ENCODE measurements around the gene CDO1. TPM values are rescaled to one million over a fixed set of nuclear protein-coding genes. Genes with fewer than 3 reads are reported as not detected.

CDO1 gene
- total RNA-seq, 1 experiment from 2014 or later: 0.42 TPM

DNA sequence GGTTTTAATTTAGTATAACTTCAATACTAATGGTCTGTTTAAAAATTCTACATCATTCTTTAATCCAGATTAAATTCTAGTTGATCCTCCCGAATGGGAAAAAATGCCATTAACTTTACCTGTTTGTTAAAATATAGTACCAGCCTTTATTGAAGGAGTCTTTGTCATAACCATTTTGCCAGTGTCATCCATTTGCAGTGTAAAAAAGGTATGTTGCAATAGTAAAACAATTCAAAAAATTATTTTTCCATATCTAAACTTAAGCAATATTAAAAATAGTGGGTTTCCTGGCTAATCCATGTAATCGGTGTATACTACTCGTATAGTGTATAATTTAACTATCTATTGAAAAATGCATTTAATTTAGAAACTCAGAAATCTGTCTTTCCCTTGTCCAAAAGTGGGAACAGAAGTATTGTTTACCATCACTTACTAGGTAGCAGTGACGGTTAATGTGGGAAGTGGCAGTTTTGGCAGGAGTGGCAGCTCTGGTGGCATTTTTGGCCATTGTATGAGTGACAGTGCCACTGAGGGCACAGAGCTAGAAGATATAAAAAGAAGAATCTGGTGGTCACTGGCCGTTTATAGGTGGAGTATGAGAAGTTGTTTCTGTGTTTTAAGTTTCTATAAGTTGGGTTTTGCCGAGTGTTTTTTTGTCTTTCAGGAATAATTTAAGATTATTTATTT lies 27.1 kb upstream of the CDO1 start:
- H3K36me3 Mint-ChIP-seq (ENCODE audit: insufficient read depth, unreplicated experiment): peaks cover 13% of the 10 kb centered on the region
- ChIA-PET CTCF (interaction anchor here (0.7 to 1.3 kb wide), 5 partner anchors 11 to 424 kb away, joined by 3 to 5 read pairs (median 4); partner anchors contain the start of gene COMMD10), POLR2A (interaction anchor here (0.6 to 2.1 kb wide), 16 partner anchors 12 to 582 kb away, joined by 3 to 14 read pairs (median 4); partner anchors contain the start of genes FEM1C and TMED7)
- no peaks in the 10 kb centered on the region for H3K9me3 Mint-ChIP-seq (ENCODE audit: unreplicated experiment)
- no peaks in the 10 kb centered on the region for H3K27me3 Mint-ChIP-seq (ENCODE audit: insufficient read depth, unreplicated experiment)
- BruUV-seq (replicated peaks): no TSS peak
- H3K27ac Mint-ChIP-seq (ENCODE audit: low read depth, unreplicated experiment): peak overlapping the region; percentile 97
- H3K4me3 Mint-ChIP-seq (ENCODE audit: unreplicated experiment): peak overlapping the region; percentile 77
- DNase-seq (ENCODE audit: unreplicated experiment): no peak
- TF ChIP-seq, protein P1, sequence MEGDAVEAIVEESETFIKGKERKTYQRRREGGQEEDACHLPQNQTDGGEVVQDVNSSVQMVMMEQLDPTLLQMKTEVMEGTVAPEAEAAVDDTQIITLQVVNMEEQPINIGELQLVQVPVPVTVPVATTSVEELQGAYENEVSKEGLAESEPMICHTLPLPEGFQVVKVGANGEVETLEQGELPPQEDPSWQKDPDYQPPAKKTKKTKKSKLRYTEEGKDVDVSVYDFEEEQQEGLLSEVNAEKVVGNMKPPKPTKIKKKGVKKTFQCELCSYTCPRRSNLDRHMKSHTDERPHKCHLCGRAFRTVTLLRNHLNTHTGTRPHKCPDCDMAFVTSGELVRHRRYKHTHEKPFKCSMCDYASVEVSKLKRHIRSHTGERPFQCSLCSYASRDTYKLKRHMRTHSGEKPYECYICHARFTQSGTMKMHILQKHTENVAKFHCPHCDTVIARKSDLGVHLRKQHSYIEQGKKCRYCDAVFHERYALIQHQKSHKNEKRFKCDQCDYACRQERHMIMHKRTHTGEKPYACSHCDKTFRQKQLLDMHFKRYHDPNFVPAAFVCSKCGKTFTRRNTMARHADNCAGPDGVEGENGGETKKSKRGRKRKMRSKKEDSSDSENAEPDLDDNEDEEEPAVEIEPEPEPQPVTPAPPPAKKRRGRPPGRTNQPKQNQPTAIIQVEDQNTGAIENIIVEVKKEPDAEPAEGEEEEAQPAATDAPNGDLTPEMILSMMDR (IDR thresholded peaks at IDR 0.05; ENCODE audit: unreplicated experiment): no peak
- H3K4me1 Mint-ChIP-seq (ENCODE audit: insufficient read depth, unreplicated experiment): peaks cover 35% of the 10 kb centered on the region
- intact Hi-C loops (cut with micrococcal nuclease): no loop called here

DNA sequence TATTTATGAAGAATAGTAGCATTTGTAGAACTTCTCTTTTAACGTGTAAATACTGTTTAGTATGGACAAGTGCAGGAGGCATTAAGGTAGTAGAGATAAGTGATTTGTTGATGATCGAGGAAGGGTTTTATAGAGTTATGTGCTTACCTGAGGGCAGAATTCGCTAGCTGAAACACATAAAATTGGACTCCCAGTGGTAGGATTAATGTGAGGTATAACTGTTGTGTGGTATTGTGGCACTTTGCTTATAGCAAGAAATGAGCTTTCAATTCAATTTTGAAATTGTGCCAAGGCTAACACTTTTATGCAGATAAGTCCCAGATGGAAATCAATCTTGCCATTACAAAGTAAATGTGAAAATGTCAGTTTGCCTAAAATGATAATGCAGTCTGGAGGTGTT lies 26.5 kb upstream of the CDO1 start:
- CTCF ChIA-PET: interaction anchor here (0.7 to 1.3 kb wide), 5 partner anchors 11 to 423 kb away, joined by 3 to 5 read pairs (median 4); partner anchors contain the start of gene COMMD10
- no peaks in the 10 kb centered on the region for H3K9me3 Mint-ChIP-seq (ENCODE audit: unreplicated experiment)
- H3K36me3 Mint-ChIP-seq (ENCODE audit: insufficient read depth, unreplicated experiment): peaks cover 18% of the 10 kb centered on the region
- TF ChIP-seq, protein P1 (IDR thresholded peaks at IDR 0.05; ENCODE audit: unreplicated experiment): no peak
- POLR2A ChIA-PET: interaction anchor here (0.7 to 4.2 kb wide), 23 partner anchors 10 to 921 kb away, joined by 3 to 26 read pairs (median 4); partner anchors contain the start of genes FEM1C, PGGT1B and TMED7
- H3K4me3 Mint-ChIP-seq (ENCODE audit: unreplicated experiment): peak overlapping the region; percentile 77
- DNase-seq (ENCODE audit: unreplicated experiment): peak; percentile 33
- intact Hi-C loops (cut with micrococcal nuclease): loop anchor here (1.0 kb wide), 1 partner anchor 221 kb away; no protein-coding TSS in a partner anchor
- H3K4me1 Mint-ChIP-seq (ENCODE audit: insufficient read depth, unreplicated experiment): peaks cover 30% of the 10 kb centered on the region
- TSS peak; percentile 48 for BruUV-seq (replicated peaks)
- no peaks in the 10 kb centered on the region for H3K27me3 Mint-ChIP-seq (ENCODE audit: insufficient read depth, unreplicated experiment)
- peak overlapping the region; percentile 97 for H3K27ac Mint-ChIP-seq (ENCODE audit: low read depth, unreplicated experiment)

DNA sequence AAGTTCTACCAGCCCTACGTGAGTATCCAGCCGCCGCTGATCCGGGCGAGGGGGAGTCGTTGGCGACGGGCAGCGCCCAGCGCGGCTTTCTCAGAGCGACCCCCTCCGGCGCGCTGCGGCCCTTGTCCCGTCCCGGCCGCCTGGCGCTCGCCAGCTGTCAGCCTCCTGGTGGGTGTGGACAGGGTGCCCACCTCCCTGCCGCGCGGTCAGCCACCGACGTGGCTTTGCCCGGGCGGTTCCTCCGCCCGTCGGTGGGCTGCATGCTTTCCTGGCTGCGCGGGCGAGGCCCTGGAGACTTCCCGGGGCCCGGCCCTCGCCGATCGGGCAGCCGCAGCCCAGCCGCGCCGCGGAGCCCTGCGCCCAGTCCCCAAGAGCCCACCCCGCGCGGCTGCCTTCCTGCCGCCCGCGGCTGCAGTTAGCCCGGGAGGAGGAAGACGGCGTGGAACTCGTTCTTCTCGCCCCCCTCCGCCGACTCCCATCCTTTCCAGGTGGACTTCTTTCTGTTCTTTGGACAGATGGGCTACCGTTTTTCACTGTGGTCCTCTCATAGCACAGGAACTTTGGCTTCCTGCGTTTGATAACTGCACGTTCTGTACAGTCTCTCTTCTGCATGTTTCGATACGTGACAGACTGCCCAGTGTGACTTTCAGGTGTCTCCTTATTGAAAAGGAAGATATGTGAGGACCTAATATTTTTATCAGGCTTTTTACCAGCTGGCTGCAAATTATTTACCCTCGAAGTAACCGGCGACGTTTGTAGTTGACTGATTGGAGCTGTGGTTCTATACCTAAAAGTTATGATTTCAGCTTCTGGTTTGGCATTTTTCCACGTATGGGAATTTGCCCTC lies 25.9 kb upstream of the CDO1 start:
- H3K36me3 Mint-ChIP-seq (ENCODE audit: insufficient read depth, unreplicated experiment): peaks cover 22% of the 10 kb centered on the region
- H3K4me3 Mint-ChIP-seq (ENCODE audit: unreplicated experiment): peak overlapping the region; percentile 77
- H3K4me1 Mint-ChIP-seq (ENCODE audit: insufficient read depth, unreplicated experiment): peaks cover 30% of the 10 kb centered on the region
- no peaks in the 10 kb centered on the region for H3K9me3 Mint-ChIP-seq (ENCODE audit: unreplicated experiment)
- BruUV-seq (replicated peaks): no TSS peak
- peak; percentile 33 for DNase-seq (ENCODE audit: unreplicated experiment)
- H3K27me3 Mint-ChIP-seq (ENCODE audit: insufficient read depth, unreplicated experiment): no peaks in the 10 kb centered on the region
- H3K27ac Mint-ChIP-seq (ENCODE audit: low read depth, unreplicated experiment): peak overlapping the region; percentile 97
- ChIA-PET CTCF (interaction anchor here (0.8 to 1.3 kb wide), 3 partner anchors 175 to 242 kb away, joined by 3 to 5 read pairs (median 4); partner anchors contain the start of gene COMMD10), POLR2A (interaction anchor here (0.6 to 4.2 kb wide), 30 partner anchors 7 to 922 kb away, joined by 3 to 40 read pairs (median 4); partner anchors contain the start of genes FEM1C, PGGT1B and TMED7)
- intact Hi-C loops (cut with micrococcal nuclease): loop anchor here (1.0 kb wide), 1 partner anchor 222 kb away; no protein-coding TSS in a partner anchor
- TF ChIP-seq, protein P1 (IDR thresholded peaks at IDR 0.05; ENCODE audit: unreplicated experiment): peak; percentile 8

All from MCF 10A (cell line).